GM19452 (cell line): ENCODE results near the gene TMEM175.
"Not testable (repeated sequence)": the region's sequence is repeated elsewhere in the genome, so short reads cannot be mapped to it uniquely, and the experiment has no call there.

Experiments used
- ATAC-seq: cut with Tn5 transposase; IDR thresholded peaks from one replicate; pipeline ENCODE4 v1.9.1; 2021; ENCODE audit not compliant: unreplicated experiment

TMEM175 gene

GRCh38 chr4:915041-915474 is 17.2 kb upstream of the TMEM175 start:
- no peak for ATAC-seq

DNA sequence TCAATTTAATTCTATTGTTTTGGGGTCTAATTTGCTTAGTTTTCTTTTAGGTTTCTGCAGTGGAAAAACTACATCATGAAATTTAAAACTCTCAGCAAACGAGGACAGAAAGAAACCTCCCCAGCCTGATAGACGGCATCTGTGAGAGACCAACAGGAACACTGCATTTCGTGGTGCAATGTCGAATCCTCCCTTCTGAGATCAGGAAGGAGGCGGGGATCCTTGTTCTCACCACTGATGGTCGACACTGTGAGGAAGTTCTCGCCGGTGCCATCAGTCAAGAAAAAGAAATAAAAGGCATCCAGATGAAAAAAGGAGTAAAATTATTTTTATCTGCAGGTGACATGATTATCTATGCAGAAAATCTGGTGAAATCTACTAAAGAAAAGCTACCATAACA is 16.7 kb upstream of the TMEM175 start:
- no peak for ATAC-seq

GRCh38 chr4:917466-917865 is 14.8 kb upstream of the TMEM175 start:
- ATAC-seq = no peak

GRCh38 chr4:917992-918391 is 14.3 kb upstream of the TMEM175 start:
- no peak for ATAC-seq

- ATAC-seq = not testable (repeated sequence)
Measured at GRCh38 chr4:918591-918990, 13.7 kb upstream of the TMEM175 start.

- not testable (repeated sequence) for ATAC-seq
Measured at GRCh38 chr4:919004-919680, 13.1 kb upstream of the TMEM175 start.

DNA sequence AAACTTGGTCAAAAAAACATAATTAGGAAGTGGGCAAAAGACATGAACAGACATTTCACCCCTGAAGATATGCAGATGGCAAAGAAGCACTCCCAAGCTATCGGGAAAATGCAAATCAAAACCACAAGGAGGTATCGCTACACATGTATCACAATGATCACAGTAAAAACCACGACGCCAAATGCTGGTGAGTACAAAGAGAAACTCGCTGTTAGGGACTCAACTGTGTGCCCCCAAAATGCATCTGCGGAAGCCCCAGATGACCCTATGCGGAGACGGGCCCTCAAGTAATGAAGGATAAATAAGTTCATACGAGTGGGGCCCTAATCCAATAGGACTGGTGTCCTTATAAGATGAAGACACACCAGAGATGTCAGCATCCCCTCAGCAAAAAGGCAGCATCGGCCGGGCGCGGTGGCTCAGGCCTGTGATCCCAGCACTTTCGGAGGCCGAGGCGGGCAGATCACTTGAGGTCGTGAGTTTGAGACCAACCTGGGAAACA is 10.4 kb upstream of the TMEM175 start:
- ATAC-seq = no peak

DNA sequence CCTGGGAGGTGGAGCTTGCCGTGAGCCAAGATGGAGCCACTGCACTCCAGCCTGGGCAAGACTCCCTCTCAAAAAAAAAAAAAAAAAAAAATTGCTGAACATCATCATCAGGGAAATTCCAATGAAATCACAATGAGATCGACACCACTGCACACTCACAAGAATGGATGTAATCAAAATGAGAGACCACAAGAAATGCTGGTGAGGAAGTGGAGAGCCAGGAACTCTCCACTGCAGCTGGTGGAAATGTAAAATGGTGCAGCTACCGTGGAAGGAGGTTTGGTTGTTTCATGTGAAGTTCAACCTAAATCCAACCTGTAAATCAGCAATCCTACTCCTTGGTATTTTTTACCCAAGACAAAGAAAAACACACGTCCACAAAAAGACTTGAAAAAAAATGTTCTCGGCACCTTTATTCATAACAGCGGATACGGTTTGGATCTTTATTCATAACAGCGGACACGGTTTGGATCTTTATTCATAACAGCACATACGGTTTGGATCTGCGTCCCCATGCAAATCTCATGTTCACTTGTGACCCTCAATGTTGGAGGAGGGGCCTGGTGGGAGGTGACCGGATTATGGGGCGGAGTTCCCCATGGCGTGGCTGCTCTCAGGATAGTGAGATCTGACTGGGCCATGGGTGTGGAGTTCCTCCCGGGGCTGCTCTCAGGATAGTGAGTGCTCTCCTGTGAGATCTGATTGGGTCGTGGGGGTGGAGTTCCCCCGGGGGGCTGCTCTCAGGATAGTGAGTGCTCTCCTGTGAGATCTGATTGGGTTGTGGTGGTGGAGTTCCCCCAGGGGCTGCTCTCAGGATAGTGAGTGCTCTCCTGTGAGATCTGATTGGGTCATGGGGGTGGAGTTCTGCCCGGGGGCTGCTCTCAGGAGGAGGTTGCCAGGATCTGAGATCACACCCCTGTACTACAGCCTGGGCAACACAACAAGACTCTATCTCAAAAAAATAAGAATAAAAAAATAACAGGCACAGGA is 7.9 kb upstream of the TMEM175 start:
- ATAC-seq = no peak

DNA sequence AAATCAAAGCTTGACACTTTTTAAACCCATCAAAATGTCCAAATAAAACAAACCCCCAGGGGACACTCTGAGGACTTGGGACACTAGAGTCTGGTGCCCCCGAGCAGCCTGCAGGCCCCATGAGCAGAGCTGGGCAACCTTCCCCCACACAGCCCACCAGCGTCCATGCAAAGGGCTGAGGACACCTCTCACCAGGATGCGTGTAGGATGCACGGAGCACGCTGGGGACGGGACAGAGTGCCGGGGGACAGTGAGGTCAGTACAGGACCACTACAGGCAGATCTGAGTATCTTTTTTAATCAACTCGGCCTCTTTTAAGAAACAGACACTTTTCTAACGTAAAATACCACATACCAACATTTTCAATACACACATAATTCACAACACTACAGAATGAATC is 7.1 kb upstream of the TMEM175 start:
- ATAC-seq = no peak

DNA sequence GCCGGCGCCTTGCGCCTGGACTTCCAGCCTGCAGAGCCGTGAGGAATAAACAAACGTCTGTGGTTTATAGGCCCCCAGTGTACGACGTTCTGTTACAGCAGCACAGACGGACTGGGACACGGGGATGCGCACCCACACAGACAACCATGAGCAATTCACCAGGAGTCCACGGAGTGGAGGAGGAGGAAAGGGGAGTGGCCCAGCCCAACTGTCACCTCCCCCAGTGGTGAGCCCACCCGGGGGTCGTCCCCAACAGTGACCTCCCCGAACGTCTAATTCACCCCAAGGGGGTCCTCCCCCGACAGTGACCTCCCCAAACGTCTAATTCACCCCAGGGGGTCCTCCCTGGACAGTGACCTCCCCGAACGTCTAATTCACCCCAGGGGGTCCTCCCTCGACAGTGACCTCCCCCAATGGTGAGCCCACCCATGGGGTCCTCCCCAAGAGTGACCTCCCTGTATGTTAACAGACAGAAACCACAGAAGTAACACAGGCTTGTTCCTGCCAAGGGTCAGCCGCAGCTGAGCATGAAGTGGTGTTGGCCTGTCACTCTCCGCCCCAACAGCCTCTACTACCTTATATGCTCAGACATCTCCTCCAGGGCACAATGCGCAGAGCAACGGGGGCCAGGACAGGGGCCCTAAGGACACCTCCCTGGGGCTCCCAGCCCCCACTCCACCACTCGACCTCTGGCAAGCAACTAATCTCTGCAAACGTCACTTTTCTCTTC is 6.3 kb upstream of the TMEM175 start:
- no peak for ATAC-seq

DNA sequence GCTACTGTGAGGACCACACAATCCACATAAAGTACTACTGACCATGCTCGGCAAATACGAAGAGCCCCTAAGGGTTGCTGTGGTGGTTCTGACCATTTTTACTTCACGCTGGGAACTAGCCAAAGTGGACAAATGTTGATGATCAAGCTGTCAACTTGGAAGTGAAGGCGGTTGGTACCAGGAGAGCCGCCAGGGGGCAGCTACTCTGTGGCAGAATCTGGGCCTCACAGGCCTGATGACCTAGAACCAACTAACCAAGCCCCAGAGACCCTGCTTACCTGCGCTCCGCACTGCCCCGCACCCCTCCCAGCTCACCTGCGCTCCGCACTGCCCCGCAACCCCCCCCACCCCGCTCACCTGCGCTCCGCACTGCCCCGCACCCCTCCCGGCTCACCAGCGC is 5.7 kb upstream of the TMEM175 start:
- no peak for ATAC-seq

DNA sequence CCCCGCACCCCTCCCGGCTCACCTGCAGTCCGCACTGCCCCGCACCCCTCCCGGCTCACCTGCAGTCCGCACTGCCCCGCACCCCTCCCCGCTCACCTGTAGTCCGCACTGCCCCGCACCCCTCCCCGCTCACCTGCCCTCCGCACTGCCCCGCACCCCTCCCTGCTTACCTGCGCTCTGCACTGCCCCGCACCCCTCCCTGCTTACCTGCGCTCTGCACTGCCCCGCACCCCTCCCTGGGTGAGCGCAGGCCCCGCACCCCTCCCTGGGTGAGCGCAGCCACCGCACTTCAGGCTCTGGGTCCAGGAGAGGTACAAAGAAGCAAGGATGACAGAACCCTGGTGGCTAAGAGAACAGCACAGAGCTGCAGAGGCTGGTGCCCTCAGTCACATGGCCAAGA is 4.7 kb upstream of the TMEM175 start:
- not testable (repeated sequence) for ATAC-seq

DNA sequence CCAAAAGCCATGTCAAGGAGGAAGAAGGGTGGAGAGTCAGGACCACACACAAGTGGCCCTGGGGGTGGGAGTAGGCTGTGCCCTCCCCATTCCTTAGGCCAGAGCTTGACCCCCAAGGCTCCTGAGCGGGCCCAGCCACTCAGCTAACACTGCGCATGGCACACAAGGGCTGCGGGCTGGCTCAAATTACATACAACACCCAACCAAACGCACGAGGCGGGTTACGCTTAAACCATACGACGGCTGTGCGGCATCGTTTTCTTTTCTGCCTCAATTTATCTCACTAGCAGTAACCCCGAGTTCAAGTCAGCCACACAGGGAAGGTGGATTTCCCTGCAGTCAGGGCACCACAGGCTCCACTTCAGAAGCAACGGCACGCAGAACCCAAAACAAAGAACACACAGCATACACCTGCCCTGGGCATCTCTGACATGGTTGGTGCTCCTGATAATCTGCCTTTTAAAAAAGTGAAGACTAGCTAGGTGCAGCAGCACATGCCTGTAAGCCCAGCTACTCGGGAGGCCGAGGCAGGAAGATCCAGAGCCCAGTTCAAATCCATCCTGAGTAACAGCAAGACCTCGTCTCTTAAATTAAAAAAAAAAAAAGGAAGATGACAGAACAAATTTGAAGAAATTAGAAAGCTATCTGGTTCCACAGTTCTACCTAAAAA is 3.0 kb upstream of the TMEM175 start:
- no peak for ATAC-seq

DNA sequence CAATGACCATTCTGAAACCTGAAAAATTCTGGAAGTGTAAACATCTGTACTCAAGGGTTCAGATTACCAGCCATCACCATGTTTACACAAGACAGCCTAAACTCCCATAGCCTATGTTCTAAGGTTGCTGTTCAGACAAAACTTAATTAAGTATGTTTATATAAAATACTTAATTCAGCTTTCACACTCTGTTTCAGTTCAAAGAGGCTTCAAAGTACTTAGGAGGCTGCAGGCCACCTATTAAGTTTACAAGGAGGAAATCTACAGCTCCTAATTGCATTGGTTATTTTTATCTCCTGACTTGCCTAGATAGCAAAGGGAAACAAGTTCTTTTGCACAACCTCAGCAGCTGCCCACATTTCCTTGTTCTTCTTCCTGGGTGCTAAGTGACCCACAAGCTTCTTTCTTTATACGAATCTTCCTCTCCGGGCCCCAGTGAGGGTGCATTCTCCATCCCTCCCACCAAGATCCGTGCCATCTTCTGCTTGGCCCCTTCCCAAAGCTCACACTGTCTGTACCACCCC is 2.2 kb upstream of the TMEM175 start:
- ATAC-seq = no peak

DNA sequence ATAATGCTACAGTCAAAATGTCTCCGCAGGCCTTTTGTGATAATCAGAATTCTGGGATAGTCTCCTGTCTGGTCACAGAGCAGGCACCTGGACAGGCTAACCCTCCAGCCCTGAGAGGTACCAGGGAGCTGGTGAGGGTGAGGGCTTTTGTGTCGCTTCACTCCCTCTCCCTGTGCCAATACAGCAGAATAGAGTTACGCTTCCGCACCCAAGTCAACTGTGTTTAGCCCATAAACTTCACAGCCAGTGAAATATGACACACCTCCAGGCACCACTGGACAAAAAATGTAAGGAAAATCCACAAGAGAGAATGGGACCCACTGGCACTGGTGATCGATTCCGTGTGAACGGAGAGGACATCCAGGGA is 1.4 kb upstream of the TMEM175 start:
- no peak for ATAC-seq

- no peak for ATAC-seq
Measured at GRCh38 chr4:931194-931959, 883 bp upstream of the TMEM175 start.

DNA sequence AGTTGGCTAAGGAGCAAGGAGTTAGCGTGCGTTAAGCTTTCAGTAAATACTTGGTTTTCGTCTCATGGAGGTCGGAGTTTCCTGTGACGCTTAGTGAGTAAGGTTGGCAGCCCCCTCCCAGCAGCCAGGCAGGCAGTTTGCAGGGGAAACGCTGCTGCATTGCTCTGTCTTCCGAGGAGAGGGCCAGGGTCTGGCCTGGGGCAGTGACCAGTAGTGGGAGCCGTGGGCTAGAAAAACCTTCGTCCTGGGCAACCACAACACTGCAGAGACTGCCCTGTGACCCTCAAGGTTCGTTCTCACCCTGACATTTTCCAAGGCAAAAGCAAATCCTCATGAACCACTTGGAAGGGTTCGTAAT is 432 bp downstream of the TMEM175 start:
- ATAC-seq = no peak

DNA sequence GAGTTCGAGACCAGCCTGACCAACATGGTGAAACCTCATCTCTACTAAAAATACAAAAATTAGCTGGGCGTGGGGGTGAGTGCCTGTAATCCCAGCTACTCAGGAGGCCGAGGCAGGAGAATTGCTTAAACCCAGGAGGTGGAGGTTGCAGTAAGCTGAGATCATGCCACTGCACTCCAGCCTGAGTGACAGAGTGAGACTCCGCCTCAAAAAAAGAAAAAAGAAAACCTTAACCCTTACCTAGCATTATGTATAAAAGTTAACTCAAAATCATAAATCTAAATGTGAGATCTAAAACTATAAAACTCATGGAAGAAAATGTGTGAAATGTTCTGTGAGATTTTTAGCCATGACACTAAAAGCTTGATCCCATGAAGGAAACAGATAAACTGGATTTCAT is 7.2 kb downstream of the TMEM175 start:
- ATAC-seq = not testable (repeated sequence)

- no peak for ATAC-seq
Measured at GRCh38 chr4:945274-946102, 13.2 kb downstream of the TMEM175 start.
